ENCODE data around the gene CELA3A.
"Not testable (repeated sequence)": the region's sequence is repeated elsewhere in the genome, so short reads cannot be mapped to it uniquely, and the experiment has no call there.

DNA sequence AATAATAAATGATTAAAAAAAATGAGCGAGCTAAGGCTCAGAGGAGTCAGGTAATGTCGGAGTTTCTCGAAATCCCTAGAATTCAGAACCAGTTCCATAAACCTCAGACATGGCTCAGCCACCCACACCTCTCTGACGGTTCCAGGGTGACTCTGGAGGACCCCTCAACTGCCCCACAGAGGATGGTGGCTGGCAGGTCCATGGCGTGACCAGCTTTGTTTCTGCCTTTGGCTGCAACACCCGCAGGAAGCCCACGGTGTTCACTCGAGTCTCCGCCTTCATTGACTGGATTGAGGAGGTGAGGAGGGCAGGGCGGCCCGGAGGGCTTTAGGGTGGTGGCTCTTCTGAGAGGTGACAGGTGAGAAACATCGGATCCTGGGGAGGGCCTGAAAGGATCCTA lies 15.1 kb upstream of the CELA3A start:
- TF ChIP-seq, protein P1, sequence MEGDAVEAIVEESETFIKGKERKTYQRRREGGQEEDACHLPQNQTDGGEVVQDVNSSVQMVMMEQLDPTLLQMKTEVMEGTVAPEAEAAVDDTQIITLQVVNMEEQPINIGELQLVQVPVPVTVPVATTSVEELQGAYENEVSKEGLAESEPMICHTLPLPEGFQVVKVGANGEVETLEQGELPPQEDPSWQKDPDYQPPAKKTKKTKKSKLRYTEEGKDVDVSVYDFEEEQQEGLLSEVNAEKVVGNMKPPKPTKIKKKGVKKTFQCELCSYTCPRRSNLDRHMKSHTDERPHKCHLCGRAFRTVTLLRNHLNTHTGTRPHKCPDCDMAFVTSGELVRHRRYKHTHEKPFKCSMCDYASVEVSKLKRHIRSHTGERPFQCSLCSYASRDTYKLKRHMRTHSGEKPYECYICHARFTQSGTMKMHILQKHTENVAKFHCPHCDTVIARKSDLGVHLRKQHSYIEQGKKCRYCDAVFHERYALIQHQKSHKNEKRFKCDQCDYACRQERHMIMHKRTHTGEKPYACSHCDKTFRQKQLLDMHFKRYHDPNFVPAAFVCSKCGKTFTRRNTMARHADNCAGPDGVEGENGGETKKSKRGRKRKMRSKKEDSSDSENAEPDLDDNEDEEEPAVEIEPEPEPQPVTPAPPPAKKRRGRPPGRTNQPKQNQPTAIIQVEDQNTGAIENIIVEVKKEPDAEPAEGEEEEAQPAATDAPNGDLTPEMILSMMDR (conservative IDR thresholded peaks at IDR 0.05 in 1 of 2, IDR thresholded peaks at IDR 0.05 in 1 of 2; ENCODE audit: extremely low read depth in 1 of 2, insufficient read depth in 1 of 2, low read depth in 1 of 2, low read length in 2 of 2): not testable (repeated sequence)
- not testable (repeated sequence) for TF ChIP-seq EZH2 (IDR thresholded peaks at IDR 0.05; ENCODE audit: borderline replicate concordance, low read length)
